Activated CD8-positive, alpha-beta T cell treated with anti-CD3 and anti-CD28 coated beads for 36 hours (primary cell): ENCODE data around the gene GYPC. TPM values are rescaled to one million over a fixed set of nuclear protein-coding genes. Genes with fewer than 3 reads are reported as not detected.

ENCODE experiments used
- ATAC-seq: fragments of 200-7000 bp; cut with Tn5 transposase; one replicate; pipeline ENCODE4 v1.10.0; 2021; ENCODE audit warnings: mild to moderate bottlenecking, moderate library complexity
- CTCF ChIA-PET: fragments of 350-600 bp; sonication (Branson Sonifier 250); formaldehyde crosslinking; loops from one replicate; lab custom pipeline; 2021; ENCODE audit warnings: antibody characterized with exemption; lab: Charles Lee
- POLR2A ChIA-PET: fragments of 350-600 bp; sonication (Branson Sonifier 250); formaldehyde crosslinking; loops from one replicate; lab custom pipeline; 2021; ENCODE audit warnings: antibody characterized with exemption; lab: Charles Lee
- DNase-seq: peaks from one replicate; pipeline ENCODE4 v3.0.0-alpha.2; 2020
- H3K27ac Mint-ChIP-seq: one replicate; pipeline ENCODE4 v1.8.0; 2021; ENCODE audit warnings: mild to moderate bottlenecking, mixed read lengths
- H3K27me3 Mint-ChIP-seq: one replicate; pipeline ENCODE4 v1.8.0; 2021; ENCODE audit warnings: mixed read lengths
- H3K36me3 Mint-ChIP-seq: one replicate; pipeline ENCODE4 v1.8.0; 2021; ENCODE audit warnings: low read depth, mixed read lengths
- H3K4me1 Mint-ChIP-seq: one replicate; pipeline ENCODE4 v1.8.0; 2021; ENCODE audit warnings: low read depth, mixed read lengths
- H3K4me3 Mint-ChIP-seq: one replicate; pipeline ENCODE4 v1.8.0; 2021; ENCODE audit warnings: mild to moderate bottlenecking, moderate library complexity, mixed read lengths
- H3K9me3 Mint-ChIP-seq: one replicate; pipeline ENCODE4 v1.8.0; 2021; ENCODE audit warnings: mixed read lengths
- CTCF ChIP-seq: fragments of 200-600 bp; IDR thresholded peaks from one replicate; pipeline ENCODE4 v1.8.0; 2022; ENCODE audit warnings: antibody characterized with exemption, mild to moderate bottlenecking
- intact Hi-C: fragments of 100-400 bp; cut with micrococcal nuclease; formaldehyde crosslinking; loops from one replicate; pipeline ENCODE4 v1.10.0; 2022
- total RNA-seq, 2 experiments: library from RNA; stranded (reverse); gene quantifications; one replicate each; pipeline ENCODE4 v1.2.3, GENCODE V29; 2021

Gene GYPC
- total RNA-seq, 2 experiments from 2014 or later: 172 to 173 TPM

- ChIA-PET CTCF (interaction anchor here (0.7 kb wide), 1 partner anchor 42 kb away, joined by 3 read pairs; no protein-coding TSS in a partner anchor), POLR2A (interaction anchor here (1.0 to 1.4 kb wide), 2 partner anchors 14 to 19 kb away, joined by 3 read pairs; no protein-coding TSS in a partner anchor)
- H3K9me3 Mint-ChIP-seq: peaks cover 9% of the 10 kb centered on the region
- peaks cover 54% of the 10 kb centered on the region for H3K4me1 Mint-ChIP-seq
- intact Hi-C loops: no loop called here
- peaks cover 75% of the 10 kb centered on the region for H3K36me3 Mint-ChIP-seq
- H3K27ac Mint-ChIP-seq: peak overlapping the region; percentile 78
- DNase-seq (no peak), ATAC-seq (no peak)
- H3K27me3 Mint-ChIP-seq: no peaks in the 10 kb centered on the region
- no peak for TF ChIP-seq CTCF
- H3K4me3 Mint-ChIP-seq: no peak overlapping the region
These were observed 20.5 kb downstream of the GYPC start for GRCh38 chr2:126676221-126677175.

- Mint-ChIP-seq H3K36me3 (peaks cover 71% of the 10 kb centered on the region), H3K27me3 (no peaks in the 10 kb centered on the region), H3K27ac (peak overlapping the region; percentile 14), H3K4me3 (no peak overlapping the region), H3K4me1 (peaks cover 50% of the 10 kb centered on the region), H3K9me3 (peaks cover 9% of the 10 kb centered on the region)
- TF ChIP-seq CTCF: no peak
- intact Hi-C loops: no loop called here
- ChIA-PET POLR2A (no interaction called here), CTCF (interaction anchor here (0.7 kb wide), 1 partner anchor 42 kb away, joined by 3 read pairs; no protein-coding TSS in a partner anchor)
- DNase-seq: no peak
- ATAC-seq: no peak
These were observed 21.2 kb downstream of the GYPC start for GRCh38 chr2:126677176-126677538.

GRCh38 chr2:126678269-126679065 is 22.5 kb downstream of the GYPC start:
- CTCF ChIA-PET: no interaction called here

GRCh38 chr2:126679094-126679713 is 23.2 kb downstream of the GYPC start:
- Mint-ChIP-seq H3K4me1 (peaks cover 48% of the 10 kb centered on the region), H3K36me3 (peaks cover 67% of the 10 kb centered on the region), H3K27me3 (no peaks in the 10 kb centered on the region), H3K9me3 (peaks cover 9% of the 10 kb centered on the region), H3K4me3 (no peak overlapping the region), H3K27ac (no peak overlapping the region)
- no peak for TF ChIP-seq CTCF
- ChIA-PET CTCF (no interaction called here), POLR2A (interaction anchor here (0.7 kb wide), 1 partner anchor 14 kb away, joined by 4 read pairs; no protein-coding TSS in a partner anchor)
- intact Hi-C loops: no loop called here
- ATAC-seq: no peak
- no peak for DNase-seq

More at GRCh38 chr2:126678269-126679065, 22.5 kb downstream of the GYPC start:
- DNase-seq: no peak
- H3K4me1 Mint-ChIP-seq: peaks cover 46% of the 10 kb centered on the region
- ATAC-seq: no peak
- no peak for TF ChIP-seq CTCF
- no peaks in the 10 kb centered on the region for H3K27me3 Mint-ChIP-seq
- H3K27ac Mint-ChIP-seq: peak overlapping the region; percentile 27
- no peak overlapping the region for H3K4me3 Mint-ChIP-seq
- POLR2A ChIA-PET: no interaction called here
- intact Hi-C loops: no loop called here
- H3K9me3 Mint-ChIP-seq: peaks cover 9% of the 10 kb centered on the region
- H3K36me3 Mint-ChIP-seq: peaks cover 69% of the 10 kb centered on the region
